Stimulated activated CD8-positive, alpha-beta memory T cell treated with anti-CD3 and anti-CD28 coated beads, Interleukin-12 subunit alpha, Interleukin-12 subunit beta, amount 100 ng/mL, for 4 hours (primary cell): ENCODE measurements around the gene CLDND2.

Experiments used
- DNase-seq: peaks from one replicate; pipeline ENCODE4 v3.0.0-alpha.2; 2020; ENCODE audit warnings: low read depth

The CLDND2 gene

DNA sequence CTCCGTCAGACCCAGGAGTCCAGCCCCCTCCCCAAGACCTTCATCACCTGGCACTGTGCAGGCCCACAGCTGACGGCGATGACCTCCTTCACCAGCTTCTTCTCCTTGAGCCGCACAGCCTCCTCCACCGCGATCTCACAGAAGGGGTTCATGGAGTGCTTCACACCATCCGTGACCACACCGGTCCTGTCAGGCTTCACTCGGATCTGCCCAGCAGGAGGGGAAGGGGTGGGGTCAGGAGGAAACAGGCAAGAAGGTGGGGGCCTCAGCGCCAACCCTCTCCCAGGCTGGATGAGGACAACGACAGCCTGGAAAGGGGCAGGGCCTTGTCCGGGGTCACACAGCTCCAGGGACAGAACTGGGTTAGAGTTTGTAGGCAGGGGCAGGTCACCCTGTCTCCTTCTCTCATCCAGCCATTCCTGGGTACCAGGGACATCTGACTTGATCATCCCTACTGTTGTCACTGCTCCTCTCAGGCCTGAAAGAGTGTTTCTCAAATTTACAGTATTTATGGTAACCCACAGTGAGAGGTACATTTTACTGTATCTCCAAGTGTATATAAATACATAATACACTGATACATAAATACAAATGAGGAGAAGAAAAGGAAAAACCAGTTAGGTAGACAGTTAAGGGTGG is 14.6 kb downstream of the CLDND2 start:
- DNase-seq: no peak

DNA sequence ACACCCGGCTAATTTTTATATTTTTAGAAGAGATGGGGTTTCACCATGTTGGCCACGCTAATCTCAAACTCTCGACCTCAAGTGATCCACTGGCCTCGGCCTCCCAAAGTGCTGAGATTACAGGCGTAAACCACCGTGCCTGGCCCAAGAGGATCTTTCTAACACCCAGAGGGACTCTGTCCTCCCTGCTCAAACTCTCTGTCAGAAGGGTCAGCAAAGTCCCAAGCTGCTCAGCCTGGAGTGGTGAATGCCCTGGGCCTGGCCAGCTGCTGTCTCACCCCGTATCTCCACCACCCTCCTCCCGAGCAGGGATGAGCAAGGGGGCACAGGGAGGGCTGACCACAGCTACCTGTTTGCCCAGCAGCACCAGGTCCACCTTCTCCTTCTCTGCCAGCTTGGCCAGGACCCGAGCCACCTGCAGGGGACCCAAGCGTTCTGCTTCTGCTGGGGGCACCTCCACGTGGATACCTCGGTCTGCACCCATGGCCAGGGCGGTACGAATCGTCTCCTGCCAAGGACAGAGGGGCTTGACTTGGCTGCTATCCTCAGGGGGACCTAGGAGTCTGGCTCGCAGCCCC is 15.9 kb downstream of the CLDND2 start:
- DNase-seq: no peak

DNA sequence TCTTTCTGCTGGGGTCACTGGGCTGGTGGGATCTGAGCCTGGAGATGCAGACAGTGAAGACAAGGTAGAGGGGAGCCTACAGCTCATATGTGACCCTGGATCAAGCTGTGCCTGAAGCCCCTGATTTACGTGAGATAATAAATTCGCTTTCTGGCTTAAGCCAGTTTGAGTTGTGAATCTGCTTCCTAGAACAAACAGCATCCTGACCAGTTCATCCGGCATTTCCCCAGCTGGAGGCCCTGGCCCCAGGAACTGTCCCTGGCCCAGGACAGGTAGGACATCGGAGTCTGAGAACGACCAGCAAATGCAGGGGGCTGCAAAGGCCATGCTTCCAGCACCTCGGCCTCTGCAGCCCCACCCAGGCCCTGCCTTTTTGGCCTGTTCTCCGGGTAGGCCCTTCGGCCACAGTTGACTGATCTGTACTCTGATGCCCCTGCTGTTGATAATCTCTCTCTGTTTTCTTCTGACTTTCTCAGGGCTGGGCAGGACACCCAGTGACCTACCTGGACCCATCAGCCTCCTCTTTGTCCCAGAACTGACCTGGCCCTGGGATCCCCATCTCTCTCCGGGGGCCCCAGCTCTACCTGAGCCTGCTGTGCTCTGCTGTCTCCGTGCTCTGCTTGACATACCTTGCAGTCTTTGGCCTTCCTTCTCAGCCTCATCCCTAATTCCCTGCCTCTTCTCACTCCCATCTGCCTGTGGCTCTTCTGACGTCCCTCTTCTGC is 17.4 kb downstream of the CLDND2 start:
- no peak for DNase-seq

DNA sequence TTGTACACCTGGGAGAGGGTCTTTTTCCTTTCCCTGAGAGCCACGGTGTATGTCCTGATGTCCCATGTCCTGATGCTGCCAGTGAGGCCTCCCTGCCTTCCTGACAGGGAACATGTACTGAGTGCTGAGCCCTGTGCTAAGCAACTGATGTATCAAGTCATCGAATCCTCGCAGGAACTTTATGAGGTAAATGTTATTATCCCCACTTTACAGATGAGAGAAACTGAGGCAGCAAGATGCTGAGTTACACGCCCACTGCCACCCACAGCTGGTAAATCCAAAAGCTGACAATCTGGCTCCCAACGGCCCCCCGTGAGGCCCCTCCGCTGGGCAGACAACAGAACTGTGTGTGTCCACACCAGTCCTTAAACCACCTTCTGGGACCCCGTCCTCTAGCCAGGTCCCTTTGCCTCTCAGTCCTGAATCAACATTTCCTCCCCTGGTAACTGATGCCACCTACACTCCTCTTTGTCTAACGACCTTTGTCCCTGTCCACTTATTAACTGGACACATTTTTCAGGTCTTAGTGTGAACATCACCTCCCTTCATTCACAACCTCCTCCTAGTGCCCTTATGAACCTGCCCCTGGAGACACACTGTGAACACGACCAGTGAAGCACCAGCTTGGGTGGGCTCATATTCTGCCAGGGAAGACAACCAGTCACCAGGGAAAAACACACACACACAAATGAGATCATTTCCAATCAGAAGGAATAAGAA is 21.4 kb downstream of the CLDND2 start:
- DNase-seq: no peak

DNA sequence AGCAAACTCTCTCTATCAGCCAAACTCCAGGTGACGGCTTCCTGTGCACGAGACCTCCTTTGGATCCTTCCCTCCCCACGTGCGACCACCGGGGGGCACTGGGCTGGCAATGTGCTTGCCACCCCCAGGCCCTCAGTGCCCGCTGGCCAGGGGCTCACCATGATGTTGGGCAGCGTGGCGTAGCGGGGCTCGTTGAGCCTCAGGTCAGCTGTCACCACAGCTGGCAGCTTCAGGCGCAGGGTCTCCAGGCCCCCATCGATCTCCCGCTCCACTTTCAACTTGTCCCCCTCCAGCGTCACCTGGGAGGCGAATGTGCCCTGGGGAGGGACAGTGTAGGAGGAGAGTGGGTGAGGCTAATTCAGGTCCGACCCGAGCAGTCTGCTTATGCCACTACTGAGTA is 22.1 kb downstream of the CLDND2 start:
- DNase-seq: no peak

DNA sequence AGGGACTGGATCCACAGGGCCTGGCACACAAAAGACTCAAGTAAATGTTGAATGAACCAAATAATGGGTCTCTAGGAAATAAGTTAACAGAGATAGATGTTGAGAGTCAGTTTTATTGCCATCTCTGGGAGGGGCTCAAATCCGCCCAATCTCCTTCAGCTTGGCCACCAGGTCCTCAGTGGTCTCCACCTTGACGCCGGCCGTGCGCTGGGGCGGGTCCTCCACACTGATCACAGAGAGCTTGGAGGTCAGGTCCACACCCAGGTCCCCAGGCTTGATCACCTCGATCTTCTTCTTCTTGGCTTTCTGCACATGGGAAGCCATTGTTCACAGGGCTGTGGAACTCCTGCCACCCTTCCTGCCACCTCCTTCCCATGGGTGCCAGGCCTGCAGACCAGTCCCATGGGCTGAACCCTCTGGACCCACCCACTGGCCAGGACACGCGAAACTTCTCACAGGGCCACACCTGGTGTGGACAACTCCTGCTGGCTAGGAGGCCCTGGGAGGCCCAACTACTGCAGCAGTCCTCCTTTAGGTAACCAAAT is 23.7 kb downstream of the CLDND2 start:
- no peak for DNase-seq

DNA sequence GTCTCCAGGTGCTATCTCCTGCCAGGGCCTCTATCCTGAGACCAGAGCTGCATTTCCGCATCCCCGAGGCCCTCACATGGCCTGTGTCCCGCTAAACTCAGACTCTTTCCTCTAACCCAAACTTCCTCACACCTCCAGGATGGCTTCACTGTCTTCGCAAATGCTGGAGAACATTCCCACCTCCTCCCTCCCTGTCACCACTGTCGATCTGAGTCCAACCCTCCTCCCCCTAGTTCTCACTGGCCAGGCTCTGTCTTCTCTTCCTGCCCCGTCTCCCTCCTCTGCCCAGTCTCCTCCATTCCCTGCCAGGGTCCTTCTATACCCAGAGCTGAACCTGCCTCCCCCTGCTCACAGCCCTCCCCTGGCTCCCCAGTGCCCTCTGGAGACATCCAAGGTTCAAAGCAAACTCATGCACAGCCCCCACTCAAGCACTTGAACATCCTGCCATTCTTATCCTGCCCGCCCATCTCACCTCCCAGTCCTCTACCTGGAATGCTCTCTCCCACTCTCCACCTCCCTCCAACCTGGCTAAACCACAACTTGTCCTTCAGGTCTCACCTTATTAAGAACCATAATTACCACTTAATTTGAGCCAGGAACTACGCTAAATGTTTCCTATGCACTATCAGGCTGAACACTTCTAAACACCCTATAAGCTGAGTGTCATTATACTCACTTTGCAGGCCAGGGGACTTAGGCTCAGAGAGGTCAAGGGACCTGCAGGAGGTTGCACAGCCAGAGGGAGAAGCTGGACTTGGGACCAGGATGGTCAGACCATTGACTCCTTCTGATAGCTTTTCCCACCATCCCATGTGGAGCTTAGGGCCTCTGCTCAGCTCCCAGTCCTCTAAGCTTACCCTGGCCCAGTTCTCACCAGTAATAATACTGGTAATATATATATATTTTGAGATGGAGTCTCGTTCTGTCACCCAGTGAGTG is 25.9 kb downstream of the CLDND2 start:
- DNase-seq: no peak

DNA sequence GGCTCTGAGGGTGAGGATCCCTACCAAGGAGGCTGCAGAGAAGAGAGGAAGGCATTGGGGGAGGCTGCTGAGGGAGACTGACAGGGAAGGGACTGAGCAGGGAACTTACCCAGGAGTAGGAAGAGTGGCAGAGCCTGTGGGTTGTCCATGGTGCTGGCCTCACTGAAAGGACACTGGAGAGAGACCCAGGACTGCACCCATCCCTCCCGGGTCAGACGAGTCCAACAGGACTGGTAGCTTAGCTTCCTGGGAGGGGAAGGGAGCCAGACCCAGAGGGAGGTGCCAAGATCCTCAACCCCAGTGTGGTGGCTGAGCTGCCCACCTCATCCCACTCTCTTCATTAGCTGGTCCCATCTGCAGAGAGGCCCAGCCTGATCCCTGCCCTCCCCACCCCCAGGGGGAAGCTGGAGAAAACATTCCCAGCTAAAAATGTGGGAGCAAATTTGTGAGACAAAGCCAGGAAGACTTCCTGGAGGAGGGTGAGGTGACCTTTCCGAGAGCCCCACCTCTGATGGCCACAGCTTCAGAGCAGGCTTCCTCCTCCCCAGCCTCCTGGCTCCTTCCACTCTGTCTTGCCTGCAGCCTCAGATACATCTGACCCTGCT is 26.7 kb downstream of the CLDND2 start, which contains the start of gene VSIG10L:
Gene VSIG10L (minus strand): TSS at position 164 of the 605 bp plus-strand sequence. CDS start 15 bp downstream, at position 149.
- no peak for DNase-seq

DNA sequence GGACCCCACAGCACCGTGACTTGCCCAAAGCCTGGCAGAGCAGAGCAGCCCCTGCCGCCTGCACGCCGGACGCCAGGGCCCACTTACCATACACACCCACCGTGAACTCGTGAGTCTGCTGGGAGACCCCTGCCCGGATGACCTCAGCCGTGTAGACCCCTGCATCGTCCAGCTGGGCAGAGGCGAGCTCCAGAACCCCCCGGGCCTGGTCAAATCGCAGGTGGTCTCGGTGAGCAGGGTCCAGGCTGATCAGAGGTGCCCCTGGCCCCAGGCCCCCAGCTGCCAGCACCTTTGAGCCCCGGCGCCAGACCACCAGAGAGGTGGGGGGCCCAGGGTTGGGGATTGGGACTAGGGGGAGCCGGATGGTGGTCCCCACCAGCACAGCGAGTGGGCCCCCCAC is 27.7 kb downstream of the CLDND2 start:
- DNase-seq: no peak

DNA sequence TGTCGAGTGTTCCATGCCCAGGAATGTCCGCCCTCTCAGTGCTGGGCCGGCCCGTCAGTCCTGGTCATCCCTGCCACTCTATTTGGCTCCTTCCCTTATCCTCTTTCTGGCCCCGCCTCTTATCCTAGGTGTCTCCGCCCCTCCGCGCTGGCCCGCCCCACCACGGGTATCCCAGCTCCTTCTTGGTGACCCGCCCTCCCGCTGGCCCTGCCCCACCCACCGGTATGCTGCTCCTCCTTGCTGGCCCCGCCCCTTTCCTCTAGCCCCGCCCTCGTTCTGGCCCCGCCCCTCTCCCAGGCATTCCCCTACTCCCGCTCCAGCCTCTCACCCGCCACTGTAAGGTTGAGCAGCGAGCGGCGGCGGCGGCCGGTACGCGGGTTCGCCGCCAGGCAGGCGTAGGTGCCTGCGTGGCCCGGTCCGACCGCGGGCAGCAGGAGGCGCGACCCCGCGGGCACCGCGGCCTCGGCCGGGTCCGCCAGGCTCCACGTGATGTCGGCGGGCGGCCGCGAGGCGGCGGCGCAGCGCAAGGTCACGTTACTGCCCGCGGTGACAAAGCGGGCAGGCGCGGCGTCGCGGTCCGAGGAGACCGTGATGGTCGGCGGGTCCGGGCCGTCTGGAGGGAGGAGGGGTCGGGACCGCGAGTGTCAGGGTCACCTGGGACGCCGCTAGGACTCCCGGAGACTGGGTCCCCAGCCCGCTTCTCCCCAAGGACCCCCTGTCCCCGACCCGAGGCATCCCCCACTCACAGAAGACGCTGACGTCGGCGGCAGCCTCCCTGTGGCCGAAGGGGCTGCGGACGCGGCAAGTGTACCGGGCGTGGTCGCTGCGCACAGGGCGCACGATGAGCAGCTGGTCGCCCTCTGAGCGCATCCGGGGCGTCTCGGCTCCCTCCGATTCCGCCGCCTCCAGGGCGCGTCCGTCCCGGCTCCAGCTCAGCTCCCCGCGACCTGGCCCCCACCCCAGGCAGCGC is 28.8 kb downstream of the CLDND2 start:
- DNase-seq: peak; percentile 83

DNA sequence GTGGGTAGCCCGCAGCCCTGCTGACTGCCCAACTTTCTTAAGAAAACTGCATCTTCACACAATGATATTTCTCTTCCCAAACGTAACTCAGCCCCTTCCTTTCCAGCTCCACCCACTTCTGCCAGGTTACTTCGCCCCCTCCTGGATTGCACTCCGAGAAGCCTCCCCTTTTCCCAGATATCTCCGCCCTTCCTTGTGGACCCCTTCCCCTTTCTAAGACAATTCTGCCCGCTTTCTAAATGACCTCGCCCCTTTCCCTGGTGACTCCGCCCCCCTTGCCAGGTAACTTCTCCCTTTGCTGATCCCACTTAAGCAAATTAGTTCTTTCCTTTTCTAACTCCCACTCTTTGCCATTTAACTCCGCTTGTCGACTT is 29.5 kb downstream of the CLDND2 start:
- no peak for DNase-seq

DNA sequence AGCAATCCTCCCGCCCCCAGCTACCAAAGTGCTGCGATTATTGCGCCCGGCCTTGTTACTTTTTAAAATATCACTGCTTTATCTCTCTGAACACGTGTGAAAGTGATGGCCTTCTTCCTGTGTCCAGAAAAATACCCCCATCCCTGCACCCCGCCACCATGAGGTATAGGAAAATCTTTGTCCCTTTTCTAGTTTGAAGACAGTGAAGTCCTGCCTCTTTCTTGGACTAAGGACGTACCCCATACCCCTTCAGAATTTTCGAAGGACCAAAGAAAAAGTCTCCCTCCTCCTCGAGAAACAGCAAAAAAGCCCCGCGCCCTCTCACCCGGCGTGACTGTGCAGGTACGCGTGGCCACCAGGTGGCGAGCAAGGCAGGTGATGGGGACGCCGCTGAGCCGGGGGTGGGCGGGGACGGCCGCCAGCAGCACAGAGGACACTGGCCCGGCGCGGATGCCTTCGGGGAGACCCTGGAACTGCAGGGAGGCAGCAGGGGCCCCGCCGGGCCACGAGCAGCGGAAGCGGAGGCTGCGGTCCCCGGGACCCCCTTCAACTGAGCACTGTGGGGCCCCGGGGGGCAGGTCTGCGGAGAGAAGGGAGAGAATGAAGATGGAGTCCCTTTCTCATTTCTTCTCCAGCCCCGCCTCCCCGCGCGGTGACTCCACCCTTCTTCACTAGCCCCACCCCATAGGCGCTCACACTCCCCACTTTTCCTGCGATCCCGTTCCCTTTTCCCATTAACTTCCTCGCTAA is 30.1 kb downstream of the CLDND2 start:
- peak; percentile 76 for DNase-seq

DNA sequence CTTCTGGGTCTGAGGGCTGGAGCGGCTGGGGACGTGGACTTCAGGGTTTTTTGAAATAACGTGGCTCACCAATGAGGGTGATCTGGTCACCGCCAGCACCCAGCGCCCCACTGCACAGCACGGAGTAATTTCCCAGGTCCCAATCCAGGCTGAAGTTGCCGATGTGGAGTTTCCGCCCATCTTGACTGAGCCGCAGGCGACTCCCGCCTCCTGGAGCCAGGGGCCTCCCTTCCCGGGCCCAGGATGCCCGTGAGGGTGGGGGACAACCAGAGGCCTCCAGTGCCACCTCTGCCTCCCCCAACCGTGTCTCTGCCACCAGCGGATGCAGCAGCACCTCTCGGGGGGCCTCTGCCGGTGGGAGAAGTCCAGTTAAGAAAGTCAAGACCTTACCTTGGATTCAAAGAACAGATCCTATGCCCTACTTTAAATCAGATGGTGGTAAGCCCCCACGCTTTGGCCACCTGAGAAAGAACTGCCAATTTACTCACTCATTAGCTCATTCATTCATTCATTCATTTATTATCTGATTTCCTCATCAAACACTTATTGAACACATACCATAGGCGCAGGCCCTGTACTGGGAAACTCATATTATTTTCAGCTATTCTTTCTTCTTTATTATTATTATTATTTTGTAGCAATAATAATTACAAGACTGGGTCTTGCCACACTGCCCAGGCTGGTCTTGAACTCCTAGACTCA is 30.8 kb downstream of the CLDND2 start:
- no peak for DNase-seq

DNA sequence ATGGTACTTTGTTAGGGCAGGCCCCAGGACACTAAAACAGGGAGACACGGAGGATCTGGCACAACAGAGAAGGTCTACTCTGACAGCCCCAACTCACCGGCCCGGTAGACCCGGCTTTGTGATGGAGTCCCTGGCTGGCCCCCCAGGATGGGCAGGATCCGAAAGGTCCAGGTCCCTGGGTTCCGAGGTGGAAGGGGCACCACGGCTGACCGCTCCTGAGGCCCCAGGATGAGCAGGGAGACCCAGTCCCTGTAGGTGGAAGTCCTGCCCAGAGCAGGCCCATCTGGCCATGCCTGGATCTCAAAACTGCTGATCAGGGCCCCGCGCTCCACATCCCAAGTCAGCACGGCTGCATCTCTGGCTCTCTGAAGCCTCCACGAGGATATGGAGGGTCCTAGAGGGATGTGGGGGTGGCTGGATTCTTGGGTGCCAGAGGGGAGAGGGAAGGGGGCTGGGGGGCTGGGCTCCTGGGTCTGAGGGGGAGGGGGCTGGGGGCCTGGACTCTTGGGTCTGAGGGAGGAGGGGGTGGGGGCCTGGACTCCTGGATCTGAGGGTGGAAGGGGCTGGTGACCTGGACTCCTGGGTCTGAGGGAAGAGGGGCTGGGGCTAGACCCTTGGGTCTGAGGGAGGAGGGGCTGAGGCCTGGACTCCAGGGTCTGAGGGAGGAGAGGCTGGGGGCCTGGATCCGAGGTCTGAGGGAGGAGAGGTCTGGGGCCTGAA is 31.5 kb downstream of the CLDND2 start:
- DNase-seq: no peak

DNA sequence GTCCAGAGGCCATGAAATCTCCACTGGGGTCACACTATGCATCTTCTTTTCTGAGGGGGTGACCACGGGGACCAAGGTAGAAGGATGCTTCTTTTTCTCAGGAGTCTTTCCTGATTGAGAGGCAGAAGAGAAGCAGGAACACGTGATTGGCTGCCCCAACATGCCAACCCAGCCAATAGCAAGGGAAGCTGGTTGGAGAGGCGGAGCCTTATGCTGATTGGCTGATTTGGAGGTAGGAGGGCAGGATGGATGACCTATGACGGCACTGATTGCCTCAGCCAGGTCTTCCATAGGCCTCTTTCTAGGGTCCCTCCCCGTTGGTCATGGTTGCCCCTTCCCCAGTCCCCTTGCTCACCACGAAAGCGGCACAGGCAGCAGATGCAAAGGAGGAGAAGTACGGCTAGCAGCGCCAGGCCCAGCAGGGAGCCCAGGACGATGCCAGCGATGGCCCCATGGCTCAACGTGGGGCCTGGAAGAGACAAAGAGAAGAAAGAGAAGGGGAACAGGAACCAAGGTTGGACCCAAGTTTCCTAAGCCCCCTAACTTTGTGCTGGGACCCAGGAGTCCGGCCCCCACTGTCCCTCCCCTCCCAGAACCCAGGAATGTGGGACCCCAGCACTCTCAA is 34.9 kb downstream of the CLDND2 start:
- no peak for DNase-seq

DNA sequence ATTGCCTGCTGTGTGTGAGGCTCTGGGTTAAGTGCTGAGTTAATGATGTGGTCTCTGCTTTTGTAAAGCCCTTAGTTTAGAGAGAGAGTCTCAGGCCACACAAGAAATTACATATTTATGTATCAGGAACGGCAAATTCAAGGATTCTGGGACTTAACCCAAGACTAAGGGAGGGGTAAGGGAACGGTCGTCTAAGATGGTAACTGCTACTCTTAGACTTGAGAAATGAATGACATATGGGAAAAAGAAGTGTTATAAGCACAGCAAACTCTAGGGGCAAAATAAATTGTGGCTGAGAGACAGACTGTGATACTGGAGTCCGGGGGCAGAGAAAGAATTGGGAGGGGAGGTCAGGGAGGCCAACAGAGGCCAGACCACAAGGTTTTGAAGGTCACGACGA is 37.1 kb downstream of the CLDND2 start:
- DNase-seq: no peak

DNA sequence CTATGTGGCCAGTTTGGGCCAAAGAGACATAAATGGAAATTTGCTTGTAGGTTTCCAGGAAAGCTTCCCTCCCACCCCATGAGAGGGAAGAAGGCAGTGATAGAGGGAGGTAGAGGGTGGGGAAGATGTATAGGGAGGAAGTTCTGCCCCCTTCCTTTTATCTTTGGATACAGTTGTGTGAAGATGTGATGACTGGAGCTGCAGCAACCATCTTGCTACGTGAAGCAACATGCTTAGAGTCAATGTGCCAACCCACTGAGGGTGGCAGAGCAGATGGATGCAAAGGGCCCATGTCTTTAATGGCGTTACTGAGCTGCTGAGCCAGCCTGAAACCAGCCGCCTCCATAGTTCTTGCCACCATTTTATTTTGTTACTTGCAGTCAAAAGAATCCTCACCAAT is 37.6 kb downstream of the CLDND2 start:
- DNase-seq: no peak
